Activated naive CD8-positive, alpha-beta T cell (primary cell): ENCODE results near the gene CDH13.

ENCODE experiments used
- H3K27ac Mint-ChIP-seq: one replicate; pipeline ENCODE4 v1.8.0; 2021; ENCODE audit warnings: mixed read lengths
- H3K27me3 Mint-ChIP-seq: one replicate; pipeline ENCODE4 v1.8.0; 2021; ENCODE audit warnings: mixed read lengths
- H3K36me3 Mint-ChIP-seq: one replicate; pipeline ENCODE4 v1.8.0; 2021; ENCODE audit warnings: mixed read lengths
- H3K4me1 Mint-ChIP-seq: one replicate; pipeline ENCODE4 v1.8.0; 2021; ENCODE audit warnings: low read depth, mixed read lengths
- H3K4me3 Mint-ChIP-seq: one replicate; pipeline ENCODE4 v1.8.0; 2021; ENCODE audit warnings: mild to moderate bottlenecking, mixed read lengths
- H3K9me3 Mint-ChIP-seq: one replicate; pipeline ENCODE4 v1.8.0; 2021; ENCODE audit warnings: low read depth, mixed read lengths

CDH13 gene

GRCh38 chr16:83244057-83244456, 617.3 kb downstream of the CDH13 start:
- Mint-ChIP-seq H3K36me3 (no peaks in the 10 kb centered on the region), H3K9me3 (peaks cover 8% of the 10 kb centered on the region), H3K4me3 (no peak overlapping the region), H3K27ac (no peak overlapping the region), H3K4me1 (no peaks in the 10 kb centered on the region), H3K27me3 (no peaks in the 10 kb centered on the region)

GRCh38 chr16:83245061-83245460, 618.3 kb downstream of the CDH13 start:
- Mint-ChIP-seq H3K27ac (no peak overlapping the region), H3K9me3 (peaks cover 8% of the 10 kb centered on the region), H3K27me3 (no peaks in the 10 kb centered on the region), H3K4me3 (no peak overlapping the region), H3K36me3 (no peaks in the 10 kb centered on the region), H3K4me1 (no peaks in the 10 kb centered on the region)

GRCh38 chr16:83247767-83248372, 621.1 kb downstream of the CDH13 start:
- Mint-ChIP-seq H3K9me3 (no peaks in the 10 kb centered on the region), H3K27me3 (no peaks in the 10 kb centered on the region), H3K27ac (no peak overlapping the region), H3K36me3 (no peaks in the 10 kb centered on the region), H3K4me1 (no peaks in the 10 kb centered on the region), H3K4me3 (no peak overlapping the region)

- H3K27me3 Mint-ChIP-seq: no peaks in the 10 kb centered on the region
- H3K4me3 Mint-ChIP-seq: no peak overlapping the region
- H3K9me3 Mint-ChIP-seq: no peaks in the 10 kb centered on the region
- no peaks in the 10 kb centered on the region for H3K4me1 Mint-ChIP-seq
- no peak overlapping the region for H3K27ac Mint-ChIP-seq
- no peaks in the 10 kb centered on the region for H3K36me3 Mint-ChIP-seq
Observed at GRCh38 chr16:83248735-83249463, 622.1 kb downstream of the CDH13 start.

- no peak overlapping the region for H3K4me3 Mint-ChIP-seq
- no peaks in the 10 kb centered on the region for H3K4me1 Mint-ChIP-seq
- H3K27ac Mint-ChIP-seq: no peak overlapping the region
- H3K27me3 Mint-ChIP-seq: no peaks in the 10 kb centered on the region
- no peaks in the 10 kb centered on the region for H3K36me3 Mint-ChIP-seq
- no peaks in the 10 kb centered on the region for H3K9me3 Mint-ChIP-seq
Observed at GRCh38 chr16:83253521-83253920, 626.8 kb downstream of the CDH13 start.

- H3K4me3 Mint-ChIP-seq: no peak overlapping the region
- H3K9me3 Mint-ChIP-seq: no peaks in the 10 kb centered on the region
- H3K4me1 Mint-ChIP-seq: no peaks in the 10 kb centered on the region
- no peak overlapping the region for H3K27ac Mint-ChIP-seq
- no peaks in the 10 kb centered on the region for H3K36me3 Mint-ChIP-seq
- H3K27me3 Mint-ChIP-seq: peaks cover 1% of the 10 kb centered on the region
Observed at GRCh38 chr16:83258366-83258928, 631.7 kb downstream of the CDH13 start.

GRCh38 chr16:83266848-83267553, 640.2 kb downstream of the CDH13 start:
- no peak overlapping the region for H3K4me3 Mint-ChIP-seq
- no peak overlapping the region for H3K27ac Mint-ChIP-seq
- no peaks in the 10 kb centered on the region for H3K27me3 Mint-ChIP-seq
- no peaks in the 10 kb centered on the region for H3K9me3 Mint-ChIP-seq
- no peaks in the 10 kb centered on the region for H3K36me3 Mint-ChIP-seq
- no peaks in the 10 kb centered on the region for H3K4me1 Mint-ChIP-seq

- Mint-ChIP-seq H3K4me3 (no peak overlapping the region), H3K27ac (no peak overlapping the region), H3K27me3 (no peaks in the 10 kb centered on the region), H3K36me3 (no peaks in the 10 kb centered on the region), H3K4me1 (no peaks in the 10 kb centered on the region), H3K9me3 (no peaks in the 10 kb centered on the region)
Observed at GRCh38 chr16:83268169-83268568, 641.4 kb downstream of the CDH13 start.

GRCh38 chr16:83269048-83269447, 642.3 kb downstream of the CDH13 start:
- H3K27me3 Mint-ChIP-seq: no peaks in the 10 kb centered on the region
- no peak overlapping the region for H3K4me3 Mint-ChIP-seq
- H3K4me1 Mint-ChIP-seq: no peaks in the 10 kb centered on the region
- H3K27ac Mint-ChIP-seq: no peak overlapping the region
- no peaks in the 10 kb centered on the region for H3K9me3 Mint-ChIP-seq
- H3K36me3 Mint-ChIP-seq: no peaks in the 10 kb centered on the region

- H3K27me3 Mint-ChIP-seq: no peaks in the 10 kb centered on the region
- no peaks in the 10 kb centered on the region for H3K4me1 Mint-ChIP-seq
- H3K27ac Mint-ChIP-seq: no peak overlapping the region
- H3K4me3 Mint-ChIP-seq: no peak overlapping the region
- no peaks in the 10 kb centered on the region for H3K9me3 Mint-ChIP-seq
- no peaks in the 10 kb centered on the region for H3K36me3 Mint-ChIP-seq
Observed at GRCh38 chr16:83269541-83269940, 642.8 kb downstream of the CDH13 start.

- Mint-ChIP-seq H3K36me3 (no peaks in the 10 kb centered on the region), H3K9me3 (no peaks in the 10 kb centered on the region), H3K4me1 (no peaks in the 10 kb centered on the region), H3K4me3 (no peak overlapping the region), H3K27ac (no peak overlapping the region), H3K27me3 (no peaks in the 10 kb centered on the region)
Observed at GRCh38 chr16:83270061-83270460, 643.3 kb downstream of the CDH13 start.

GRCh38 chr16:83270640-83271039, 643.9 kb downstream of the CDH13 start:
- Mint-ChIP-seq H3K27ac (no peak overlapping the region), H3K36me3 (no peaks in the 10 kb centered on the region), H3K9me3 (no peaks in the 10 kb centered on the region), H3K4me1 (no peaks in the 10 kb centered on the region), H3K4me3 (no peak overlapping the region), H3K27me3 (no peaks in the 10 kb centered on the region)

- Mint-ChIP-seq H3K9me3 (no peaks in the 10 kb centered on the region), H3K4me3 (no peak overlapping the region), H3K27ac (no peak overlapping the region), H3K36me3 (no peaks in the 10 kb centered on the region), H3K27me3 (no peaks in the 10 kb centered on the region), H3K4me1 (no peaks in the 10 kb centered on the region)
Observed at GRCh38 chr16:83271123-83271522, 644.4 kb downstream of the CDH13 start.

GRCh38 chr16:83271970-83272575, 645.3 kb downstream of the CDH13 start:
- no peaks in the 10 kb centered on the region for H3K4me1 Mint-ChIP-seq
- H3K36me3 Mint-ChIP-seq: no peaks in the 10 kb centered on the region
- peaks cover 1% of the 10 kb centered on the region for H3K27me3 Mint-ChIP-seq
- no peak overlapping the region for H3K4me3 Mint-ChIP-seq
- H3K27ac Mint-ChIP-seq: no peak overlapping the region
- no peaks in the 10 kb centered on the region for H3K9me3 Mint-ChIP-seq

- Mint-ChIP-seq H3K4me3 (no peak overlapping the region), H3K36me3 (no peaks in the 10 kb centered on the region), H3K27ac (no peak overlapping the region), H3K4me1 (no peaks in the 10 kb centered on the region), H3K9me3 (no peaks in the 10 kb centered on the region), H3K27me3 (peaks cover 1% of the 10 kb centered on the region)
Observed at GRCh38 chr16:83272843-83273242, 646.1 kb downstream of the CDH13 start.
